Neuronal stem cell (in vitro differentiated cells): ENCODE results near the gene SMARCE1.
A peak's percentile ranks its signal among the peaks of the same experiment; 100 is the strongest.

Experiments
- DNase-seq: peaks from one replicate; pipeline ENCODE4 v3.0.0-alpha.2; 2013; ENCODE audit warnings: low spot score
- H2AFZ ChIP-seq: one replicate; pipeline ENCODE4 v1.6.1; 2013; ENCODE audit warnings: mild to moderate bottlenecking, low read length, inconsistent platforms
- H2AK5ac ChIP-seq: 2 replicates; pipeline ENCODE4 v1.6.1; 2013; ENCODE audit warnings: low read depth, mild to moderate bottlenecking, inconsistent platforms, low read length, moderate library complexity, mixed read lengths
- H2BK120ac ChIP-seq: 2 replicates; pipeline ENCODE4 v1.6.1; 2013; ENCODE audit warnings: low read depth, mild to moderate bottlenecking, inconsistent platforms, low read length, moderate library complexity, mixed read lengths
- H2BK12ac ChIP-seq: one replicate; pipeline ENCODE4 v1.6.1; 2013; ENCODE audit warnings: low read length, inconsistent platforms
- H2BK15ac ChIP-seq: 2 replicates; pipeline ENCODE4 v1.6.1; 2013; ENCODE audit warnings: mild to moderate bottlenecking, low read length, inconsistent platforms, mixed read lengths
- H2BK5ac ChIP-seq: one replicate; pipeline ENCODE4 v1.6.1; 2013; ENCODE audit warnings: inconsistent platforms, mild to moderate bottlenecking, low read length, moderate library complexity
- H3K14ac ChIP-seq: one replicate; pipeline ENCODE4 v1.6.1; 2013; ENCODE audit warnings: low read length, inconsistent platforms
- H3K18ac ChIP-seq: 2 replicates; pipeline ENCODE4 v1.6.1; 2013; ENCODE audit warnings: low read length, inconsistent platforms
- H3K23ac ChIP-seq: 2 replicates; pipeline ENCODE4 v1.6.1; 2013; ENCODE audit warnings: low read depth, mild to moderate bottlenecking, mixed read lengths, low read length, inconsistent platforms; ENCODE audit not compliant: poor library complexity
- H3K27ac ChIP-seq: replicated peaks from 3 replicates; pipeline ENCODE4 v1.5.1; 2013; ENCODE audit warnings: low read length, inconsistent platforms
- H3K27me3 ChIP-seq, 3 experiments: 2 replicates each; pipeline ENCODE4 v1.6.1; 2013; ENCODE audit warnings: low read length in 3 of 3, mild to moderate bottlenecking in 2 of 3, inconsistent platforms in 1 of 3, low read depth in 1 of 3, mixed read lengths in 1 of 3, moderate library complexity in 1 of 3; ENCODE audit not compliant: control insufficient read depth in 3 of 3, insufficient read depth in 3 of 3
- H3K36me3 ChIP-seq, 2 donors: replicated peaks in 1 of 2; 2 replicates each; pipeline ENCODE4 v1.6.1; 2013; ENCODE audit warnings: low read length in 2 of 2; ENCODE audit not compliant: control insufficient read depth in 2 of 2, insufficient read depth in 2 of 2
- H3K4ac ChIP-seq: 2 replicates; pipeline ENCODE4 v1.6.1; 2013; ENCODE audit warnings: inconsistent platforms, mild to moderate bottlenecking, low read length, moderate library complexity
- H3K4me1 ChIP-seq, 2 donors: 1 replicate in 1 of 2; 2 replicates in 1 of 2; pipeline ENCODE4 v1.6.1; 2013; ENCODE audit warnings: low read length in 2 of 2, low read depth in 1 of 2; ENCODE audit not compliant: control insufficient read depth in 2 of 2, insufficient read depth in 1 of 2
- H3K4me2 ChIP-seq: one replicate; pipeline ENCODE4 v1.6.1; 2013; ENCODE audit warnings: mild to moderate bottlenecking, low read length, inconsistent platforms; ENCODE audit not compliant: insufficient read depth, poor library complexity, severe bottlenecking
- H3K4me3 ChIP-seq, 2 donors: 2 replicates each; pipeline ENCODE4 v1.5.1; 2013; ENCODE audit warnings: low read length in 2 of 2, mild to moderate bottlenecking in 2 of 2, inconsistent platforms in 1 of 2, moderate library complexity in 1 of 2
- H3K79me1 ChIP-seq: one replicate; pipeline ENCODE4 v1.6.1; 2013; ENCODE audit warnings: low read depth, mild to moderate bottlenecking, inconsistent platforms, low read length, moderate library complexity
- H3K9ac ChIP-seq: one replicate; pipeline ENCODE4 v1.6.1; 2013; ENCODE audit warnings: mild to moderate bottlenecking, low read depth, low read length, inconsistent platforms; ENCODE audit not compliant: poor library complexity
- H3K9me3 ChIP-seq, 2 donors: replicated peaks in 1 of 2; 2 replicates each; pipeline versions ENCODE3 to v1.6.1; 2013; ENCODE audit warnings: low read length in 2 of 2, mild to moderate bottlenecking in 2 of 2, inconsistent platforms in 1 of 2, low read depth in 1 of 2, mixed read lengths in 1 of 2, moderate library complexity in 1 of 2; ENCODE audit not compliant: control insufficient read depth in 2 of 2, insufficient read depth in 1 of 2
- H4K8ac ChIP-seq: one replicate; pipeline ENCODE4 v1.6.1; 2013; ENCODE audit warnings: low read depth, mild to moderate bottlenecking, inconsistent platforms, low read length, moderate library complexity
- H4K91ac ChIP-seq: one replicate; pipeline ENCODE4 v1.6.1; 2013; ENCODE audit warnings: low read length, low read depth, mild to moderate bottlenecking, inconsistent platforms; ENCODE audit not compliant: poor library complexity
- WGBS, 2 donors: extraction: QIAGEN DNeasy Blood & Tissue Kit; methylation state at CpG; one replicate each; pipeline ENCODE4 v1.1.7; 2013; ENCODE audit warnings: missing lambda C conversion rate in 2 of 2, mixed read lengths in 1 of 2; ENCODE audit not compliant: insufficient read length in 2 of 2, insufficient replicate concordance in 1 of 2; ENCODE audit errors: extremely low coverage in 2 of 2; 5-methylcytosine and 5-hydroxymethylcytosine counted together

The SMARCE1 gene

DNA sequence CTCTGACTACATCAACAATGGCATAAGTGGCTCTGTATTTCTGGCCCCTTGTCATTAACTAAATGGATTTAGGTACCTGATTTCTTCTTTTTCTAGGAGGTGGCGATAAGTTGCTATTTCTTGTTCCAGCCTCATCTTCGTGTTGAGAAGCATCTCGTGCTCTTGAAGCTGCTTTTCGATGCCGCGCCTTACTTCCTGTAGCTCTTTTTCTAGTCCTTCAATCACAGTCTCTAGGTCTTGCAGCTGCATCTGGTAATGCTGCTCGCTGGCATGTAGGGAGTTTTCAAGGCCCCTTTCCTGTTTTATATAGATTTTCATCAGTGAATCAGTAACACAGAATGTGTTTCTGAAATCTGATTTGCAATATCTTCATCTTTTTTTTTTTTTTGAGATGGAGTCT, 12.3 kb upstream of the SMARCE1 start:
- H2BK12ac ChIP-seq, result no peak overlapping the region

DNA sequence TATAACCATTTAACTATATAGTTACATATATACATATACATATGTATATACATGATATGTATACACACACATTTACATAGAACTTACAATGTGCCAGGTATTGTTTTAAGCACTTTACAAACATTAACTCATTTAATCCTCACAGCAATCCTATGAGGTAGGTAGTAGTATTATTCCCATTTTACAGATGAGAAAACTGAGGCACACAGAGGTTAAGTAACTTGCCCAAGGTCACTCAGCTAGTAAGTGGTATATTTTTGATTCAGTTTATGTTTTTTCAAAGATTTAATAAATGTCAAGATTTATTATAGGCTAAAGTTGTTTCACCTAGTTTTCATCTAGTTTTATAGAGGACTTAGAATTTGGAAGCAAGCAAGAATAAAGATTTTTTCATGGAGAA, 10.8 kb upstream of the SMARCE1 start:
- no peak for DNase-seq
- Histone ChIP-seq H2AFZ (no peak overlapping the region), H3K18ac (no peak overlapping the region), H3K4ac (no peak overlapping the region), H3K79me1 (no peaks in the 10 kb centered on the region), H3K27me3 (peaks cover 0 to 24% (median 0%) of the 10 kb centered on the region in 3 experiments), H2AK5ac (no peak overlapping the region), H2BK15ac (no peak overlapping the region), H3K4me1 (no peaks in the 10 kb centered on the region), H4K91ac (no peak overlapping the region), H3K27ac (no peak overlapping the region), H3K4me2 (no peak overlapping the region), H3K14ac (no peak overlapping the region), H3K36me3 (no peaks in the 10 kb centered on the region), H3K9ac (no peak overlapping the region), H3K23ac (no peak overlapping the region), H3K9me3 (no peaks in the 10 kb centered on the region), H4K8ac (no peak overlapping the region), H2BK12ac (no peak overlapping the region), H3K4me3 (no peak overlapping the region), H2BK5ac (no peak overlapping the region), H2BK120ac (no peak overlapping the region)

More for the DNA sequence above, 12.3 kb upstream of the SMARCE1 start:
- Histone ChIP-seq H2AK5ac (no peak overlapping the region), H2BK15ac (no peak overlapping the region), H4K91ac (no peak overlapping the region), H3K36me3 (no peaks in the 10 kb centered on the region), H3K23ac (no peak overlapping the region), H2BK5ac (no peak overlapping the region), H3K79me1 (no peaks in the 10 kb centered on the region), H3K18ac (no peak overlapping the region), H3K27ac (no peak overlapping the region), H3K4me2 (no peak overlapping the region), H3K9me3 (no peaks in the 10 kb centered on the region), H3K4me1 (peaks cover 0 to 2% of the 10 kb centered on the region in 2 donors), H3K27me3 (peaks cover 0 to 39% (median 0%) of the 10 kb centered on the region in 3 experiments), H2BK120ac (no peak overlapping the region), H3K4me3 (no peak overlapping the region), H3K4ac (no peak overlapping the region), H3K14ac (no peak overlapping the region), H3K9ac (no peak overlapping the region), H2AFZ (no peak overlapping the region), H4K8ac (no peak overlapping the region)
- no peak for DNase-seq
- WGBS, 2 donors, result no CpG with 5 or more reads among the region's 7 CpGs

DNA sequence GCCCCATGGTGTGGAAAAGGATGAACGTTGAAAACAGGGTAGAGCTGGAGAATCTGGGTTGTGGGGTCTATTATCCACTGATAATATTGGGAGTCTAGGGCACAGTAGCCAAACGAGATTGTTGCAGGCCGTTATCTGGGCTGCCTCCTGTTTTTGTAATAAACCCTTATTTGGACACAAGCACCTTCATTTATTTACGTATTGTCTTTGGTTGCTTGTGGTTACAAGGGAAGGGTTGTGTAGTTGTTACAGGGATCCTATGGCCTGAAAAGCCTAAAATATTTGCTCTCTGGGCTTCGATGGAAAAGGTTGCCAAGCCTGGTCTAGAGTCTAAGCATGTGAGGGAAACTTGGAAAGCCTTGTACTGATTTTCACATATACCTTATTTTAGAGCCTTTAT, 4.3 kb upstream of the SMARCE1 start:
- no peak overlapping the region for H2AFZ ChIP-seq
- H3K27me3 ChIP-seq, result peaks cover 0 to 3% (median 0%) of the 10 kb centered on the region in 3 experiments
- H3K14ac ChIP-seq, result no peak overlapping the region
- H2BK15ac ChIP-seq, result no peak overlapping the region
- no peak overlapping the region for H3K18ac ChIP-seq
- no peak for DNase-seq
- no peak overlapping the region for H3K9ac ChIP-seq
- H4K8ac ChIP-seq, result no peak overlapping the region
- no peak overlapping the region for H3K4me3 ChIP-seq
- H3K27ac ChIP-seq, result no peak overlapping the region
- no peak overlapping the region for H2BK12ac ChIP-seq
- H2BK120ac ChIP-seq, result no peak overlapping the region
- no peak overlapping the region for H3K4me2 ChIP-seq
- no peaks in the 10 kb centered on the region for H3K9me3 ChIP-seq
- H3K36me3 ChIP-seq, result no peaks in the 10 kb centered on the region
- no peak overlapping the region for H2BK5ac ChIP-seq
- no CpG with 5 or more reads among the region's 5 CpGs for WGBS, 2 donors
- H2AK5ac ChIP-seq, result no peak overlapping the region
- H3K79me1 ChIP-seq, result no peaks in the 10 kb centered on the region
- no peak overlapping the region for H3K4ac ChIP-seq
- no peak overlapping the region for H3K23ac ChIP-seq
- H3K4me1 ChIP-seq, result peaks cover 3% of the 10 kb centered on the region in 2 donors
- no peak overlapping the region for H4K91ac ChIP-seq

DNA sequence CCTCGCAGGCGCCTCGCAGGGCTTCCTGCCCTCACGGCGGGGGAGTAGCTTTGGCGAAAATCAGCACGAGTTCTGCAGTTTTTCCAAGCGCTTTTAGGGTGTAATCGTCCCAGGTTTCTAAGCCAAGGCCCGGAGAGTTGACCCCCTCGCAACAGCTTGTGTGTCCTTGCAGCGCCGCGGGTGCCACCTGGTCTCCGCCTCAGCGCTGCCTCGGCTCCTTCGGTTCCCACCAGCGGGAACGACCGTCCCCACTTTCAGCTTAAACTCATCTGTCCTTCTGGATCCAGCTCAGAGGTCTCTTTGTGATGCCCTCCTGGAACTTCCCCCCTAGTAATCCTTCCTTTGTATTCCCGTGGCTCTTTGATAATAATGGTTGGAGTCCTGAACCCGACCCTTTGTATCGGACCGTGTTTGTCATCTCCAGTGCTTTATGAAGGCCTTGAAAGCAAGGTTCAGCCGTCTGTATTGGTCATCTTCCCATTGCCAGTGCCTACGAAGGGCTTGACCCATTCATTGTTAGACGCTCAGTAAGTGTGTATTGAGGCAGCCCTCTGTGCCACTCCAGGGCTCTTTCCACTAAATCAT, 858 bp upstream of the SMARCE1 start:
- H2BK120ac ChIP-seq, result peak overlapping the region; percentile 90
- H3K36me3 ChIP-seq, result peaks cover 0 to 31% of the 10 kb centered on the region in 2 donors
- peak overlapping the region; percentile 98 for H2BK15ac ChIP-seq
- H3K79me1 ChIP-seq, result no peaks in the 10 kb centered on the region
- H2AFZ ChIP-seq, result peak overlapping the region; percentile 98
- peak overlapping the region; percentile 98 for H2BK5ac ChIP-seq
- peak; percentile 69 for DNase-seq
- no peaks in the 10 kb centered on the region for H3K27me3 ChIP-seq
- peak overlapping the region; percentile 100 for H3K18ac ChIP-seq
- peak overlapping the region; percentile 96 for H3K4ac ChIP-seq
- peak overlapping the region; percentile 89 for H3K4me2 ChIP-seq
- H4K8ac ChIP-seq, result no peak overlapping the region
- H3K9me3 ChIP-seq, result no peaks in the 10 kb centered on the region
- peak overlapping the region; percentile 100 for H3K9ac ChIP-seq
- H2AK5ac ChIP-seq, result peak overlapping the region; percentile 98
- peak overlapping the region; percentile 93 for H3K27ac ChIP-seq
- WGBS, 2 donors, result no CpG with 5 or more reads among the region's 28 CpGs
- peak overlapping the region; percentile 91 to 99 for H3K4me3 ChIP-seq
- H2BK12ac ChIP-seq, result no peak overlapping the region
- H3K4me1 ChIP-seq, result peaks cover 3 to 13% of the 10 kb centered on the region in 2 donors
- peak overlapping the region; percentile 96 for H4K91ac ChIP-seq
- peak overlapping the region; percentile 96 for H3K14ac ChIP-seq
- H3K23ac ChIP-seq, result peak overlapping the region; percentile 97
